Osteoblast (primary cell): ENCODE results near the gene PIGP. TPM values are rescaled to one million over a fixed set of nuclear protein-coding genes. Genes with fewer than 3 reads are reported as not detected.
A peak's percentile ranks its signal among the peaks of the same experiment; 100 is the strongest.

ENCODE experiments used
- DNase-seq: peaks from one replicate; pipeline ENCODE4 v3.0.0; 2011; ENCODE audit warnings: low spot score, mixed read lengths; ENCODE audit not compliant: insufficient read length; ENCODE audit errors: missing footprints
- H2AFZ ChIP-seq: 2 replicates; pipeline ENCODE4 v1.6.0; 2011; ENCODE audit warnings: mild to moderate bottlenecking, low read length
- H3K27ac ChIP-seq: 2 replicates; pipeline ENCODE4 v1.5.1; 2011; ENCODE audit warnings: mild to moderate bottlenecking, low read depth, low read length, moderate library complexity
- H3K27me3 ChIP-seq: 2 replicates; pipeline ENCODE4 v1.6.0; 2012; ENCODE audit warnings: mild to moderate bottlenecking, control low read depth, inconsistent platforms, low read length, moderate library complexity; ENCODE audit not compliant: insufficient read depth
- H3K36me3 ChIP-seq: 2 replicates; pipeline ENCODE4 v1.5.1; 2011; ENCODE audit warnings: mild to moderate bottlenecking, low read length, control low read depth, moderate library complexity; ENCODE audit not compliant: insufficient read depth
- H3K4me1 ChIP-seq: 2 replicates; pipeline ENCODE4 v1.5.1; 2011; ENCODE audit warnings: mild to moderate bottlenecking, low read length, control low read depth, moderate library complexity; ENCODE audit not compliant: insufficient read depth
- H3K4me2 ChIP-seq: 2 replicates; pipeline ENCODE4 v1.6.0; 2011; ENCODE audit warnings: mild to moderate bottlenecking, low read length; ENCODE audit not compliant: insufficient read depth
- H3K4me3 ChIP-seq: fragments of 200-600 bp; sonication (generic); 3 replicates; pipeline ENCODE4 v1.5.1; 2012; ENCODE audit warnings: mild to moderate bottlenecking, low read length, inconsistent platforms; ENCODE audit not compliant: insufficient read depth
- H3K79me2 ChIP-seq: 2 replicates; pipeline ENCODE4 v1.6.0; 2012; ENCODE audit warnings: mild to moderate bottlenecking, low read length, control low read depth, inconsistent platforms; ENCODE audit not compliant: insufficient read depth
- H3K9me3 ChIP-seq: 2 replicates; pipeline ENCODE4 v1.5.1; 2011; ENCODE audit warnings: low read depth, low read length, control low read depth
- H4K20me1 ChIP-seq: 2 replicates; pipeline ENCODE4 v1.6.0; 2012; ENCODE audit warnings: mild to moderate bottlenecking, low read length, control low read depth; ENCODE audit not compliant: insufficient read depth
- CTCF ChIP-seq: IDR thresholded peaks from 2 replicates; pipeline ENCODE4 v1.5.1; 2011; ENCODE audit warnings: mild to moderate bottlenecking, low read depth, low read length, moderate library complexity; ENCODE audit errors: extremely low read depth
- total RNA-seq: library from RNA; depleted of rRNA; stranded (reverse); fragments of >200 nt; gene quantifications from 2 replicates; pipeline ENCODE4 v1.2.3, GENCODE V29; 2012

Gene PIGP
- total RNA-seq, 1 donor, result 2.5 TPM

GRCh38 chr21:37082375-37082774, 9.5 kb upstream of the PIGP start:
- H3K4me2 ChIP-seq, result no peak overlapping the region
- H3K9me3 ChIP-seq, result no peaks in the 10 kb centered on the region
- no peak overlapping the region for H3K4me3 ChIP-seq
- peaks cover 2% of the 10 kb centered on the region for H3K4me1 ChIP-seq
- peaks cover 94% of the 10 kb centered on the region for H3K79me2 ChIP-seq
- peaks cover 77% of the 10 kb centered on the region for H4K20me1 ChIP-seq
- no peak overlapping the region for H3K27ac ChIP-seq
- no peaks in the 10 kb centered on the region for H3K36me3 ChIP-seq
- no peak for DNase-seq
- no peaks in the 10 kb centered on the region for H3K27me3 ChIP-seq
- no peak for TF ChIP-seq CTCF
- H2AFZ ChIP-seq, result no peak overlapping the region

GRCh38 chr21:37079211-37079824, 6.4 kb upstream of the PIGP start:
- no peak overlapping the region for H3K27ac ChIP-seq
- H3K79me2 ChIP-seq, result peaks cover 95% of the 10 kb centered on the region
- peaks cover 6% of the 10 kb centered on the region for H3K4me1 ChIP-seq
- H3K27me3 ChIP-seq, result no peaks in the 10 kb centered on the region
- H3K4me3 ChIP-seq, result no peak overlapping the region
- no peaks in the 10 kb centered on the region for H3K9me3 ChIP-seq
- H3K4me2 ChIP-seq, result no peak overlapping the region
- H2AFZ ChIP-seq, result no peak overlapping the region
- H4K20me1 ChIP-seq, result peaks cover 78% of the 10 kb centered on the region
- TF ChIP-seq CTCF, result peak; percentile 35
- DNase-seq, result no peak
- no peaks in the 10 kb centered on the region for H3K36me3 ChIP-seq

DNA sequence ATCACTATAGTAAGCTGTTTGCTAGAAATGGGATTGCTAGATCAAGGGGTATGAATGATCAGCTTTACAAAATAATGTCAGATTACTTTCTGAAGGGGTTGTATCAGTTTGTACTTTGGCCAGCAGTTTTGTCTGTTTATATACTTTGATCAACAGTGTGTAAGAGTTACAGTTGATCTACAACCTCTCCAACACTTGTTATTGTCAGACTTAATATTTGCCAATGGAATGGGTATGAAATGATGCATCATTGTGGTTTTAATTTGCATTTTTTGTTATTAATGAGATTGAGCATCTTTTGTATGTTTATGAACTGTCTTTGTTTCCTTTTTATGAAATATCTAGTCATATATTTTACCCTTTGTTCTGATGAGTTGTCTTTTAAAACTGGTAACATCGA, 4.5 kb upstream of the PIGP start:
- H4K20me1 ChIP-seq, result peaks cover 65% of the 10 kb centered on the region
- H2AFZ ChIP-seq, result no peak overlapping the region
- peaks cover 6% of the 10 kb centered on the region for H3K4me1 ChIP-seq
- no peak overlapping the region for H3K27ac ChIP-seq
- H3K4me3 ChIP-seq, result no peak overlapping the region
- peaks cover 88% of the 10 kb centered on the region for H3K79me2 ChIP-seq
- no peaks in the 10 kb centered on the region for H3K27me3 ChIP-seq
- TF ChIP-seq CTCF, result no peak
- H3K4me2 ChIP-seq, result no peak overlapping the region
- no peaks in the 10 kb centered on the region for H3K9me3 ChIP-seq
- DNase-seq, result no peak
- H3K36me3 ChIP-seq, result no peaks in the 10 kb centered on the region

DNA sequence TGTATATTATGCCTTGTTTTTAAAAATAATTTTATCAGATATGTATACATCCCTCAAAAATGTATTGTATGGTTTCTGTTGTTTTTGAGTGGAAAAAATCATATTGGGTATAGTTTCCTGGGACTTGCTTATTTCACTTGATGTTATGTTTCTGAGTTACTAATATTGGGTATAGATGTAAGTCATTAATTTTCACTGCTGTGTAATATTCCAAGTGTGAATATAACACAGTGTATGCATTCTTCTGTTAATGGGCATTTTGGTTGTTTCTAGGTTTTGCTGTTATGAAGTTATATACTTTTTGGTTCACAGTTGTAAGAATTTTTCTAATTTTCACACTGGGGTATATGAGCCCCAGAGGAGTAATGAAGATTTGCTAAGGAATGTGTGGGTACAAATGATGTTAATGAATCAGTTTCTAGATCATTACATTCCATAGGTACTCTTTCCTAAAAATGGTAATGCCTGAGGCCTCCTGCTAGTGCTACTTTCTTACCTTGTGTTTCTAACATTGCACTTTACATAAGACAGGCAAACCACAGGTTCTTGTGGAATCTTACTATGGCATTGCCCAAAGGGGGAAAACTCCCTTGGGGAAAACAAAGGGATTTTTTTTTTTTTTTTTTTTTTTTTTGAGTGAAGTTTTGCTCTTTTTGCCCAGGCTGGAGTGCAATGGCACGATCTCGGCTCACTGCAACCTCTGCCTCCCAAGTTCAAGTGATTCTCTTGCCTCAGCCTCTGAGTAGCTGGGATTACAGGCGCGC, 3.4 kb upstream of the PIGP start:
- H3K9me3 ChIP-seq, result no peaks in the 10 kb centered on the region
- peaks cover 81% of the 10 kb centered on the region for H3K79me2 ChIP-seq
- H3K27ac ChIP-seq, result no peak overlapping the region
- H3K27me3 ChIP-seq, result no peaks in the 10 kb centered on the region
- no peaks in the 10 kb centered on the region for H3K36me3 ChIP-seq
- H2AFZ ChIP-seq, result no peak overlapping the region
- H3K4me1 ChIP-seq, result peaks cover 17% of the 10 kb centered on the region
- H3K4me2 ChIP-seq, result no peak overlapping the region
- no peak for TF ChIP-seq CTCF
- no peak overlapping the region for H3K4me3 ChIP-seq
- H4K20me1 ChIP-seq, result peaks cover 57% of the 10 kb centered on the region
- no peak for DNase-seq
